GM08714 (cell line): ENCODE data around the gene TMEM62.
"Not testable (repeated sequence)": the region's sequence is repeated elsewhere in the genome, so short reads cannot be mapped to it uniquely, and the experiment has no call there.

Experiments used
- H3K4me3 ChIP-seq: fragments of 200-500 bp; sonication (Bioruptor generic); 2 replicates; pipeline ENCODE4 v1.5.1; 2014; ENCODE audit warnings: mild to moderate bottlenecking, low read length, inconsistent platforms
- ZNF274 ChIP-seq: IDR thresholded peaks from 2 replicates; pipeline ENCODE4 v1.6.1; 2012; ENCODE audit warnings: mild to moderate bottlenecking, low read depth, low read length

Gene TMEM62

GRCh38 chr15:43183270-43183669 lies 49.9 kb downstream of the TMEM62 start:
- TF ChIP-seq ZNF274, result no peak
- H3K4me3 ChIP-seq, result no peak overlapping the region

- H3K4me3 ChIP-seq, result no peak overlapping the region
- no peak for TF ChIP-seq ZNF274
Observed at GRCh38 chr15:43184407-43185124, 51.2 kb downstream of the TMEM62 start.

- peak within 1 kb of the TSS; percentile 69 for H3K4me3 ChIP-seq
- no peak for TF ChIP-seq ZNF274
Observed at GRCh38 chr15:43185157-43186002, 52.0 kb downstream of the TMEM62 start, which contains the start of gene CCNDBP1. CCNDBP1 (plus strand) TSS chr15:43185403; CDS start chr15:43185499, 96 bp downstream.

- no peak for TF ChIP-seq ZNF274
- peak overlapping the region; percentile 69 for H3K4me3 ChIP-seq
Observed at GRCh38 chr15:43186003-43186353, 52.6 kb downstream of the TMEM62 start.

GRCh38 chr15:43187544-43188155 lies 54.3 kb downstream of the TMEM62 start:
- no peak overlapping the region for H3K4me3 ChIP-seq
- TF ChIP-seq ZNF274, result no peak

GRCh38 chr15:43189296-43189695 lies 55.9 kb downstream of the TMEM62 start:
- no peak for TF ChIP-seq ZNF274
- no peak overlapping the region for H3K4me3 ChIP-seq

- H3K4me3 ChIP-seq, result no peak overlapping the region
- no peak for TF ChIP-seq ZNF274
Observed at GRCh38 chr15:43190178-43190577, 56.8 kb downstream of the TMEM62 start.

GRCh38 chr15:43193710-43194109 lies 60.3 kb downstream of the TMEM62 start:
- H3K4me3 ChIP-seq, result no peak overlapping the region
- TF ChIP-seq ZNF274, result no peak

GRCh38 chr15:43194795-43195194 lies 61.4 kb downstream of the TMEM62 start:
- no peak overlapping the region for H3K4me3 ChIP-seq
- TF ChIP-seq ZNF274, result no peak

GRCh38 chr15:43196760-43197548 lies 63.6 kb downstream of the TMEM62 start:
- no peak overlapping the region for H3K4me3 ChIP-seq
- TF ChIP-seq ZNF274, result no peak

- H3K4me3 ChIP-seq, result not testable (repeated sequence)
Observed at GRCh38 chr15:43197773-43198172, 64.4 kb downstream of the TMEM62 start.

GRCh38 chr15:43198556-43198955 lies 65.2 kb downstream of the TMEM62 start:
- H3K4me3 ChIP-seq, result not testable (repeated sequence)

GRCh38 chr15:43198992-43199391 lies 65.6 kb downstream of the TMEM62 start:
- TF ChIP-seq ZNF274, result no peak
- H3K4me3 ChIP-seq, result no peak overlapping the region

- no peak for TF ChIP-seq ZNF274
- no peak overlapping the region for H3K4me3 ChIP-seq
Observed at GRCh38 chr15:43199945-43200488, 66.6 kb downstream of the TMEM62 start.
